MCF 10A (cell line): ENCODE measurements around the gene SRRT. TPM values are rescaled to one million over a fixed set of nuclear protein-coding genes. Genes with fewer than 3 reads are reported as not detected.
"Not testable (repeated sequence)": the region's sequence is repeated elsewhere in the genome, so short reads cannot be mapped to it uniquely, and the experiment has no call there.

Source experiments
- BruUV-seq: library from RNA; stranded (reverse); fragments of 400-500 nt; replicated peaks from 2 replicates; lab custom pipeline; 2021; lab: Mats Ljungman, UMichigan
- CTCF ChIA-PET: fragments of 300-600 bp; sonication (Branson Sonifier 250); formaldehyde crosslinking; extraction: SDS; loops from one replicate; lab custom pipeline; 2021; ENCODE audit warnings: antibody characterized with exemption, inconsistent platforms; lab: Yijun Ruan, JAX
- POLR2A ChIA-PET: fragments of 300-600, 350-650 bp; sonication (Branson Sonifier 250); formaldehyde crosslinking; extraction: SDS; loops from one replicate; lab custom pipeline; 2020; ENCODE audit warnings: antibody characterized with exemption, inconsistent platforms; lab: Yijun Ruan, JAX
- DNase-seq: peaks from one replicate; pipeline ENCODE4 v3.0.0-alpha.2; 2018; ENCODE audit not compliant: unreplicated experiment
- H3K27ac Mint-ChIP-seq: one replicate; pipeline ENCODE4 v1.8.0; 2022; ENCODE audit warnings: mild to moderate bottlenecking, low read depth, mixed read lengths; ENCODE audit not compliant: unreplicated experiment
- H3K27me3 Mint-ChIP-seq: one replicate; pipeline ENCODE4 v1.8.0; 2022; ENCODE audit warnings: mixed read lengths; ENCODE audit not compliant: insufficient read depth, unreplicated experiment
- H3K36me3 Mint-ChIP-seq: one replicate; pipeline ENCODE4 v1.8.0; 2022; ENCODE audit warnings: mild to moderate bottlenecking, moderate library complexity, mixed read lengths; ENCODE audit not compliant: insufficient read depth, unreplicated experiment
- H3K4me1 Mint-ChIP-seq: one replicate; pipeline ENCODE4 v1.8.0; 2022; ENCODE audit warnings: mixed read lengths; ENCODE audit not compliant: insufficient read depth, unreplicated experiment
- H3K4me3 Mint-ChIP-seq: one replicate; pipeline ENCODE4 v1.8.0; 2022; ENCODE audit warnings: mild to moderate bottlenecking, moderate library complexity, mixed read lengths; ENCODE audit not compliant: unreplicated experiment
- H3K9me3 Mint-ChIP-seq: one replicate; pipeline ENCODE4 v1.8.0; 2022; ENCODE audit warnings: mixed read lengths; ENCODE audit not compliant: unreplicated experiment
- CTCF ChIP-seq: fragments of 200-600 bp; IDR thresholded peaks from one replicate; pipeline ENCODE4 v1.8.0; 2022; ENCODE audit warnings: antibody characterized with exemption, mild to moderate bottlenecking; ENCODE audit not compliant: unreplicated experiment
- intact Hi-C: fragments of 100-400 bp; cut with micrococcal nuclease; formaldehyde crosslinking; loops from 2 replicates; pipeline ENCODE4 v1.14.1; 2022
- total RNA-seq: library from RNA; stranded (reverse); gene quantifications from 2 replicates; pipeline ENCODE4 v1.2.3, GENCODE V29; 2022

Gene SRRT
- total RNA-seq, 1 experiment from 2014 or later, result 111 TPM

GRCh38 chr7:100902638-100903037 is 27.7 kb downstream of the SRRT start:
- CTCF ChIA-PET, result interaction anchor here (1.0 to 7.1 kb wide), 2 partner anchors 9 to 156 kb away, joined by 4 to 64 read pairs; no protein-coding TSS in a partner anchor
- H3K9me3 Mint-ChIP-seq, result no peaks in the 10 kb centered on the region
- no peaks in the 10 kb centered on the region for H3K36me3 Mint-ChIP-seq
- H3K27me3 Mint-ChIP-seq, result peaks cover 19% of the 10 kb centered on the region
- intact Hi-C loops, result no loop called here
- TF ChIP-seq CTCF, result no peak
- H3K4me3 Mint-ChIP-seq, result no peak overlapping the region
- no peaks in the 10 kb centered on the region for H3K4me1 Mint-ChIP-seq
- DNase-seq, result no peak
- H3K27ac Mint-ChIP-seq, result no peak overlapping the region
- POLR2A ChIA-PET, result no interaction called here
- BruUV-seq, result no TSS peak

GRCh38 chr7:100908512-100908911 is 33.6 kb downstream of the SRRT start:
- Mint-ChIP-seq H3K4me1 (no peaks in the 10 kb centered on the region), H3K9me3 (no peaks in the 10 kb centered on the region), H3K27ac (no peak overlapping the region), H3K4me3 (no peak overlapping the region), H3K27me3 (no peaks in the 10 kb centered on the region), H3K36me3 (no peaks in the 10 kb centered on the region)
- DNase-seq, result no peak
- intact Hi-C loops, result no loop called here
- ChIA-PET POLR2A (interaction anchor here (0.6 kb wide), 1 partner anchor 413 kb away, joined by 3 read pairs; the partner anchor contains the start of gene IFT22), CTCF (no interaction called here)
- TF ChIP-seq CTCF, result no peak
- BruUV-seq, result no TSS peak

GRCh38 chr7:100910443-100910842 is 35.5 kb downstream of the SRRT start:
- CTCF ChIA-PET, result interaction anchor here (1.0 to 1.5 kb wide), 2 partner anchors 149 to 372 kb away, joined by 3 to 6 read pairs; no protein-coding TSS in a partner anchor

DNA sequence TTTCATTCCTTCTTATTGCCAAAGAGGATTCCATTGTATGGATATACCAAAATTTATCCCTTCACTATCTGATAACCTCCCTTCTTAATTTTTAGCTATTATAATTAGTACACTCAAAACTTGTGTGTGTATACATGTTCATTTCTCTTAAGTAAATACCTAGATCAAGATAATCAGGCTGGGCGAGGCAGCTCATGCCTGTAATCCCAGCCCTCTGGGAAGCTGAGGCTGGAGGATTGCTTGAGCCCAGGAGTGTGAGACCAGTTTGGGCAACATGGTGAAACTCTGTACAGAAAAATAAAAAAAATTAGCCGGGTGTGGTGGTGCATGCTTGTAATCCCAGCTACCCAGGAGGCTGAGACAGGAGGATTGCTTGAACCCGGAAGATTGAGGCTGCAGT is 36.6 kb downstream of the SRRT start:
- Mint-ChIP-seq H3K4me1 (no peaks in the 10 kb centered on the region), H3K27ac (no peak overlapping the region), H3K4me3 (no peak overlapping the region), H3K36me3 (no peaks in the 10 kb centered on the region), H3K9me3 (peaks cover 7% of the 10 kb centered on the region), H3K27me3 (no peaks in the 10 kb centered on the region)
- intact Hi-C loops, result no loop called here
- no TSS peak for BruUV-seq
- ChIA-PET CTCF (interaction anchor here (0.7 to 1.5 kb wide), 2 partner anchors 17 to 369 kb away, joined by 3 to 4 read pairs; no protein-coding TSS in a partner anchor), POLR2A (no interaction called here)
- TF ChIP-seq CTCF, result no peak
- no peak for DNase-seq

More at GRCh38 chr7:100910443-100910842, 35.5 kb downstream of the SRRT start:
- DNase-seq, intact Hi-C loops, H3K36me3 Mint-ChIP-seq, H3K4me3 Mint-ChIP-seq, BruUV-seq, H3K27me3 Mint-ChIP-seq, H3K4me1 Mint-ChIP-seq, H3K9me3 Mint-ChIP-seq, POLR2A ChIA-PET, H3K27ac Mint-ChIP-seq: not testable (repeated sequence)
